MM.1S (cell line): ENCODE data around the gene SARS1.
A peak's percentile ranks its signal among the peaks of the same experiment; 100 is the strongest.

ENCODE experiments used
- DNase-seq: peaks from one replicate; pipeline ENCODE4 v3.0.0-alpha.2; 2015
- H2AFZ ChIP-seq: fragments of 300-600 bp; sonication (generic); 2 replicates; pipeline ENCODE4 v1.6.0; 2016; ENCODE audit warnings: antibody characterized with exemption, low read length
- H3F3A ChIP-seq: fragments of 300-600 bp; sonication (generic); 2 replicates; pipeline ENCODE4 v1.6.1; 2016; ENCODE audit warnings: mild to moderate bottlenecking, antibody characterized with exemption, low read length, moderate library complexity, mixed read lengths; ENCODE audit not compliant: insufficient read depth
- H3K27ac ChIP-seq: fragments of 300-600 bp; sonication (generic); 2 replicates; pipeline ENCODE4 v1.5.1; 2016; ENCODE audit warnings: mild to moderate bottlenecking, low read length
- H3K27me3 ChIP-seq: fragments of 300-600 bp; sonication (generic); replicated peaks from 2 replicates; pipeline ENCODE4 v1.6.0; 2016; ENCODE audit warnings: low read length; ENCODE audit not compliant: insufficient read depth
- H3K36me3 ChIP-seq: fragments of 300-600 bp; sonication (generic); replicated peaks from 2 replicates; pipeline ENCODE4 v1.6.1; 2016; ENCODE audit warnings: mild to moderate bottlenecking, low read length, mixed read lengths; ENCODE audit not compliant: insufficient read depth
- H3K4me1 ChIP-seq: fragments of 300-600 bp; sonication (generic); 2 replicates; pipeline ENCODE4 v1.6.1; 2016; ENCODE audit warnings: low read length, mixed read lengths
- H3K4me2 ChIP-seq: fragments of 300-600 bp; sonication (generic); 2 replicates; pipeline ENCODE4 v1.6.0; 2016; ENCODE audit warnings: low read depth, low read length
- H3K4me3 ChIP-seq: fragments of 300-600 bp; sonication (generic); 2 replicates; pipeline ENCODE4 v1.5.1; 2016; ENCODE audit warnings: low read length, mixed read lengths
- H3K79me2 ChIP-seq: fragments of 300-600 bp; sonication (generic); 2 replicates; pipeline ENCODE4 v1.6.1; 2016; ENCODE audit warnings: mixed run types, low read length, mixed read lengths
- H3K9ac ChIP-seq: fragments of 300-600 bp; sonication (generic); 2 replicates; pipeline ENCODE4 v1.6.1; 2016; ENCODE audit warnings: low read length, mixed read lengths
- H3K9me2 ChIP-seq: fragments of 300-600 bp; sonication (generic); replicated peaks from 2 replicates; pipeline ENCODE4 v1.6.1; 2016; ENCODE audit warnings: mild to moderate bottlenecking, low read length, mixed read lengths; ENCODE audit not compliant: insufficient read depth
- H3K9me3 ChIP-seq: fragments of 300-600 bp; sonication (generic); replicated peaks from 2 replicates; pipeline ENCODE4 v1.6.1; 2016; ENCODE audit warnings: mild to moderate bottlenecking, low read length, mixed read lengths; ENCODE audit not compliant: insufficient read depth
- H4K20me1 ChIP-seq: fragments of 300-600 bp; sonication (generic); 2 replicates; pipeline ENCODE4 v1.6.1; 2016; ENCODE audit warnings: mild to moderate bottlenecking, low read length, moderate library complexity, mixed read lengths; ENCODE audit not compliant: insufficient read depth
- CTCF ChIP-seq: fragments of 300-600 bp; sonication (generic); IDR thresholded peaks from 2 replicates; pipeline ENCODE4 v1.5.1; 2016; ENCODE audit warnings: antibody characterized with exemption, low read length, mixed read lengths
- EZH2 ChIP-seq: fragments of 300-600 bp; sonication (generic); optimal IDR thresholded peaks from 2 replicates; pipeline ENCODE3; 2017; ENCODE audit warnings: low read depth, mild to moderate bottlenecking, antibody characterized with exemption, low read length, mixed read lengths
- EZH2phosphoT487 ChIP-seq: fragments of 300-600 bp; sonication (generic); IDR thresholded peaks from 2 replicates; pipeline ENCODE4 v1.6.1; 2018; ENCODE audit warnings: antibody characterized with exemption, low read length

Gene SARS1

GRCh38 chr1:109248797-109249629 is 35.3 kb downstream of the SARS1 start, which contains the start of gene CELSR2:
Gene CELSR2 (plus strand): TSS chr1:109249539. CDS start chr1:109250080, 541 bp downstream.
- H3K36me3 ChIP-seq, result no peaks in the 10 kb centered on the region
- H3K9ac ChIP-seq, result no peak within 1 kb of the TSS
- H3K27ac ChIP-seq, result no peak within 1 kb of the TSS

GRCh38 chr1:109249654-109250401 is 36.1 kb downstream of the SARS1 start:
- H3K27me3 ChIP-seq, result no peaks in the 10 kb centered on the region
- TF ChIP-seq EZH2 (no peak), CTCF (no peak), EZH2phosphoT487 (no peak)
- no peak overlapping the region for H3K27ac ChIP-seq
- H3K79me2 ChIP-seq, result no peaks in the 10 kb centered on the region
- no peak overlapping the region for H3K9ac ChIP-seq
- H3K9me2 ChIP-seq, result no peaks in the 10 kb centered on the region
- no peaks in the 10 kb centered on the region for H4K20me1 ChIP-seq
- peak overlapping the region; percentile 39; the same call in 1 of the 2 replicates for H3K4me2 ChIP-seq
- no peak for DNase-seq
- H3F3A ChIP-seq, result no peaks in the 10 kb centered on the region
- H3K36me3 ChIP-seq, result no peaks in the 10 kb centered on the region
- no peaks in the 10 kb centered on the region for H3K9me3 ChIP-seq
- no peak overlapping the region for H2AFZ ChIP-seq
- no peak overlapping the region for H3K4me3 ChIP-seq
- H3K4me1 ChIP-seq, result no peaks in the 10 kb centered on the region

More at GRCh38 chr1:109248797-109249629, 35.3 kb downstream of the SARS1 start, which contains the start of gene CELSR2:
- peak within 1 kb of the TSS; percentile 52; the same call in 1 of the 2 replicates for H3K4me2 ChIP-seq
- peak within 1 kb of the TSS; percentile 58 for H2AFZ ChIP-seq
- H3K4me3 ChIP-seq, result no peak within 1 kb of the TSS
- DNase-seq, result peak; percentile 62
- H3K9me2 ChIP-seq, result no peaks in the 10 kb centered on the region
- no peaks in the 10 kb centered on the region for H4K20me1 ChIP-seq
- no peaks in the 10 kb centered on the region for H3K79me2 ChIP-seq
- no peaks in the 10 kb centered on the region for H3K27me3 ChIP-seq
- no peaks in the 10 kb centered on the region for H3K4me1 ChIP-seq
- no peaks in the 10 kb centered on the region for H3K9me3 ChIP-seq
- no peaks in the 10 kb centered on the region for H3F3A ChIP-seq
- no peak for TF ChIP-seq EZH2phosphoT487

- TF ChIP-seq EZH2phosphoT487 (no peak), CTCF (no peak), EZH2 (no peak)
- no peak overlapping the region for H3K4me3 ChIP-seq
These were observed 36.9 kb downstream of the SARS1 start for GRCh38 chr1:109250454-109251276.

More at GRCh38 chr1:109250454-109251276, 36.9 kb downstream of the SARS1 start:
- H4K20me1 ChIP-seq, result no peaks in the 10 kb centered on the region
- no peak overlapping the region for H3K27ac ChIP-seq
- H3K9me2 ChIP-seq, result no peaks in the 10 kb centered on the region
- no peaks in the 10 kb centered on the region for H3F3A ChIP-seq
- 0 out of 2 replicates have a peak overlapping the region, but pooled peaks have one; percentile 39 for H3K4me2 ChIP-seq
- no peak overlapping the region for H3K9ac ChIP-seq
- H2AFZ ChIP-seq, result no peak overlapping the region
- no peaks in the 10 kb centered on the region for H3K27me3 ChIP-seq
- H3K79me2 ChIP-seq, result no peaks in the 10 kb centered on the region
- no peaks in the 10 kb centered on the region for H3K9me3 ChIP-seq
- no peaks in the 10 kb centered on the region for H3K36me3 ChIP-seq
- DNase-seq, result no peak
- no peaks in the 10 kb centered on the region for H3K4me1 ChIP-seq
